Stomach (tissue), 4 donors: ENCODE data around the gene CLDN3.

Experiments
- CTCF ChIP-seq, 7 experiments: fragments of 450-650 bp in 4 of 7; fragments of 200-600 bp in 3 of 7; sonication (generic) in 3 of 7; IDR thresholded peaks; one replicate each; pipeline ENCODE4 v1.5.1; 2016 to 2019; ENCODE audit warnings: antibody characterized with exemption in 7 of 7, control low read depth in 2 of 7, mild to moderate bottlenecking in 1 of 7
- POLR2AphosphoS5 ChIP-seq, 3 donors: sonication (generic); formaldehyde crosslinking; IDR thresholded peaks; one replicate each; pipeline ENCODE4 v1.6.1; 2016; ENCODE audit warnings: antibody characterized with exemption in 3 of 3

- TF ChIP-seq POLR2AphosphoS5 (IDR thresholded peaks at IDR 0.05) (no peak), CTCF (IDR thresholded peaks at IDR 0.05) (no peak)
These were observed 19.0 kb upstream of the CLDN3 start for GRCh38 chr7:73789051-73789450.
